Natural killer cell (primary cell): Measurements from ENCODE around the gene PEX3. TPM values are rescaled to one million over a fixed set of nuclear protein-coding genes. Genes with fewer than 3 reads are reported as not detected.

Experiments used
- ATAC-seq, 3 donors: fragments of 150-1000 bp in 2 of 3; fragments of 200-7000 bp in 1 of 3; cut with Tn5 transposase; 1 replicate in 1 of 3; 2 replicates in 2 of 3; pipeline ENCODE4 v1.10.0; 2021; ENCODE audit warnings: mild to moderate bottlenecking in 2 of 3, moderate library complexity in 2 of 3
- DNase-seq, 2 donors: peaks; one replicate each; pipeline versions ENCODE4 v3.0.0 to v3.0.0-alpha.2; 2013 to 2021; ENCODE audit warnings: mixed read lengths in 1 of 2
- H3K27ac ChIP-seq: one replicate; pipeline ENCODE4 v1.5.1; 2013; ENCODE audit warnings: mild to moderate bottlenecking, low read length
- H3K27me3 ChIP-seq: one replicate; pipeline ENCODE4 v1.6.1; 2013; ENCODE audit warnings: low read length; ENCODE audit not compliant: control insufficient read depth, insufficient read depth
- H3K36me3 ChIP-seq: one replicate; pipeline ENCODE4 v1.6.1; 2013; ENCODE audit warnings: low read length; ENCODE audit not compliant: control insufficient read depth, insufficient read depth
- H3K4me1 ChIP-seq: one replicate; pipeline ENCODE4 v1.6.1; 2013; ENCODE audit warnings: low read length; ENCODE audit not compliant: control insufficient read depth, insufficient read depth
- H3K4me3 ChIP-seq: one replicate; pipeline ENCODE4 v1.5.1; 2013; ENCODE audit warnings: low read length
- H3K9me3 ChIP-seq: one replicate; pipeline ENCODE4 v1.6.1; 2013; ENCODE audit warnings: low read length; ENCODE audit not compliant: control insufficient read depth, insufficient read depth
- H3K27ac Mint-ChIP-seq, 2 donors: one replicate each; pipeline ENCODE4 v1.8.0; 2022; ENCODE audit warnings: mild to moderate bottlenecking in 2 of 2, mixed read lengths in 2 of 2, moderate library complexity in 1 of 2
- H3K27me3 Mint-ChIP-seq, 2 donors: one replicate each; pipeline ENCODE4 v1.8.0; 2022; ENCODE audit warnings: low read depth in 2 of 2, mixed read lengths in 2 of 2
- H3K36me3 Mint-ChIP-seq: one replicate; pipeline ENCODE4 v1.8.0; 2022; ENCODE audit warnings: mixed read lengths
- H3K4me1 Mint-ChIP-seq, 2 donors: one replicate each; pipeline ENCODE4 v1.8.0; 2022; ENCODE audit warnings: mixed read lengths in 2 of 2
- H3K4me3 Mint-ChIP-seq: one replicate; pipeline ENCODE4 v1.8.0; 2022; ENCODE audit warnings: mild to moderate bottlenecking, moderate library complexity, mixed read lengths
- H3K9me3 Mint-ChIP-seq, 2 donors: one replicate each; pipeline ENCODE4 v1.8.0; 2022; ENCODE audit warnings: mixed read lengths in 2 of 2
- CTCF ChIP-seq: fragments of 200-600 bp; IDR thresholded peaks from one replicate; pipeline ENCODE4 v1.8.0; 2022; ENCODE audit warnings: antibody characterized with exemption
- WGBS: methylation state at CpG from one replicate; pipeline ENCODE4 v1.1.7; 2013; ENCODE audit warnings: missing lambda C conversion rate; ENCODE audit not compliant: insufficient coverage; 5-methylcytosine and 5-hydroxymethylcytosine counted together
- intact Hi-C: fragments of 100-400 bp; cut with micrococcal nuclease; formaldehyde crosslinking; loops from one replicate; pipeline ENCODE4 v1.14.2; 2022
- total RNA-seq, 4 donors: library from RNA; stranded (reverse); fragments of 120-200 nt in 1 of 4; gene quantifications; one replicate each; pipeline versions ENCODE4 v1.2.3 to v1.2.4, GENCODE V29; 2013 to 2022

Gene PEX3
- total RNA-seq, 3 donors from 2014 or later (not counting 1 experiment from before 2014, with no cell fraction given): 10.2 to 16.0 (median 14.2) TPM

GRCh38 chr6:143539734-143540133 is 89.1 kb downstream of the PEX3 start:
- Mint-ChIP-seq H3K36me3 (no peaks in the 10 kb centered on the region), H3K9me3 (no peaks in the 10 kb centered on the region), H3K27me3 (no peaks in the 10 kb centered on the region), H3K4me1 (peaks cover 29 to 44% of the 10 kb centered on the region in 2 donors), H3K27ac (no peak overlapping the region), H3K4me3 (no peak overlapping the region)
- Histone ChIP-seq H3K9me3 (no peaks in the 10 kb centered on the region), H3K27ac (peak overlapping the region; percentile 22), H3K36me3 (no peaks in the 10 kb centered on the region), H3K27me3 (no peaks in the 10 kb centered on the region), H3K4me1 (peaks cover 51% of the 10 kb centered on the region), H3K4me3 (no peak overlapping the region)
- DNase-seq (peak in 1 of 2 donors; percentile 67), ATAC-seq (no peak)
- TF ChIP-seq CTCF: no peak
- 90% methylated on average over 5 of the region's 7 CpGs for WGBS
- intact Hi-C loops: no loop called here

- intact Hi-C loops: no loop called here
- H3K27ac Mint-ChIP-seq: no peak overlapping the region
Observed at GRCh38 chr6:143540192-143540591, 89.6 kb downstream of the PEX3 start.

More at GRCh38 chr6:143540192-143540591, 89.6 kb downstream of the PEX3 start:
- H3K36me3 ChIP-seq: no peaks in the 10 kb centered on the region
- no peak for TF ChIP-seq CTCF
- WGBS: 50% methylated on average over 2 of the region's 3 CpGs
- Mint-ChIP-seq H3K9me3 (no peaks in the 10 kb centered on the region), H3K4me3 (no peak overlapping the region), H3K36me3 (no peaks in the 10 kb centered on the region), H3K27me3 (no peaks in the 10 kb centered on the region), H3K4me1 (peaks cover 32 to 48% of the 10 kb centered on the region in 2 donors)
- peak overlapping the region; percentile 15 for H3K27ac ChIP-seq
- peaks cover 56% of the 10 kb centered on the region for H3K4me1 ChIP-seq
- ATAC-seq (no peak), DNase-seq (no peak)
- no peaks in the 10 kb centered on the region for H3K9me3 ChIP-seq
- H3K4me3 ChIP-seq: no peak overlapping the region
- no peaks in the 10 kb centered on the region for H3K27me3 ChIP-seq

Other genes starting within 250 kb of the PEX3 start
- gene ADAT2, start 110 bp upstream of the PEX3 start, total RNA-seq: 10 to 100 TPM; 17.4 to 19.4 (median 19.1) TPM
- gene FUCA2, start 60.9 kb downstream of the PEX3 start, total RNA-seq: 10 to 100 TPM; 10.5 to 15.5 (median 13.0) TPM
- 10 to 100 TPM; 23.8 to 32.7 (median 24.9) TPM for gene PHACTR2, start 227.2 kb downstream of the PEX3 start, total RNA-seq